ENCODE results near the gene TNS3. TPM values are rescaled to one million over a fixed set of nuclear protein-coding genes. Genes with fewer than 3 reads are reported as not detected.

The TNS3 gene
- total and polyA plus RNA-seq, 2 of the 13 experiments (the other 11 are each of a cell fraction or from before 2014, with no cell fraction given), result 52.9 to 55.7 TPM

DNA sequence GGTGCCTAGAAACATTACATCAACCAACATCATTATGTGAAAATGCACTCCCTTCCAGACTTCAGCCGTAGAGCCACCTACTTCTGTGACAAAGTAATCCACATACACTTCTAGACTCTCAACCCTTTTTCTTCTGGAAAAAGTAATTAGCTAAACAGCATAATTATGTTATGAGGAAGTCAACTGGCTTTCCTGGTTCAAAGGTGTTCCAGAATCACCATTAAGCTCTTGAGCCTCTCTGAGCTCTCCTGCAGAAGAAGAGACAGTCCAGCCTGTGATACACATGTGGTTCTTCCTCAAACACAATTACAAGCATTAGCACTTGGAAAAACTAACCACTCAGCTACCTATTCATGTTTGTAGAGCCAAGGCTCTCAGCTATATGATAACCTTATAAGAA is 52.5 kb downstream of the TNS3 start:
- TF ChIP-seq ZNF609 (CRISPR knock-in tag; IDR thresholded peaks at IDR 0.05; ENCODE audit: borderline replicate concordance), result no peak
- TF ChIP-seq ESRRA (CRISPR knock-in tag; IDR thresholded peaks at IDR 0.05; ENCODE audit: low read depth), result no peak
- no peak for TF ChIP-seq MBNL3 (CRISPR knock-in tag; conservative IDR thresholded peaks at IDR 0.05)
- TF ChIP-seq DNMT3B (CRISPR knock-in tag; conservative IDR thresholded peaks at IDR 0.05), result no peak
- no peak for TF ChIP-seq CENPT (CRISPR knock-in tag; IDR thresholded peaks at IDR 0.05; ENCODE audit: low read depth)
- no peak for TF ChIP-seq PHF21A (CRISPR knock-in tag; IDR thresholded peaks at IDR 0.05)
- TF ChIP-seq MLXIP (CRISPR knock-in tag; IDR thresholded peaks at IDR 0.05; ENCODE audit: borderline replicate concordance), result no peak
- no peak for TF ChIP-seq ZNF766 (CRISPR knock-in tag; IDR thresholded peaks at IDR 0.05; ENCODE audit: borderline replicate concordance)
- TF ChIP-seq FOSL1 (CRISPR knock-in tag; IDR thresholded peaks at IDR 0.05; ENCODE audit: borderline replicate concordance), result no peak
- Histone ChIP-seq H3K36me3 (replicated peaks in 1 of 2; ENCODE audit: control insufficient read depth in 1 of 2, insufficient read depth in 2 of 2, low read length in 2 of 2) (peaks cover 18 to 50% of the 10 kb centered on the region in 2 experiments), H3K79me2 (ENCODE audit: insufficient read depth, low read length) (peaks cover 73% of the 10 kb centered on the region), H3K27ac (ENCODE audit: extremely low read length, insufficient read depth, low read length) (no peak overlapping the region), H3K4me3 (replicated peaks in 1 of 3; ENCODE audit: insufficient read depth in 1 of 3, low read depth in 2 of 3, low read length in 3 of 3) (no peak overlapping the region), H3K9me3 (ENCODE audit: low read length) (no peaks in the 10 kb centered on the region), H3K4me1 (ENCODE audit: insufficient read depth, low read length) (peaks cover 51% of the 10 kb centered on the region), H3K9ac (ENCODE audit: insufficient read depth, low read depth, low read length) (no peak overlapping the region), H3K27me3 (ENCODE audit: control insufficient read depth in 1 of 2, insufficient read depth in 2 of 2, low read length in 2 of 2) (no peaks in the 10 kb centered on the region), H4K20me1 (ENCODE audit: insufficient read depth, low read length) (peaks cover 22% of the 10 kb centered on the region), H3K4me2 (ENCODE audit: low read depth, low read length) (no peak overlapping the region), H2AFZ (ENCODE audit: low read length) (no peak overlapping the region)
- FAIRE-seq, result no peak
- in situ Hi-C loops (cut with HindIII; ENCODE audit: extremely low pct_ligation_motif_present, low pct_unique_long_range_greater_than_20kb) (no loop called here), intact Hi-C loops (cut with micrococcal nuclease; ENCODE audit: unreplicated experiment) (no loop called here)
- ATAC-seq, result no peak
- 100% methylated on average over 1 of the region's 1 CpG for WGBS (ENCODE audit: low lambda C conversion rate)
- no TSS peak for BruUV-seq (replicated peaks)
- no peak for DNase-seq (ENCODE audit: low spot score)
- POLR2A ChIA-PET, result no interaction called here
- CTCF ChIA-PET (ENCODE audit: low intra/inter-chr PET ratio, low total read pairs), result no interaction called here

Measured in HepG2 (cell line).